OCI-LY1 (cell line): ENCODE results near the gene OSBPL2.
A peak's percentile ranks its signal among the peaks of the same experiment; 100 is the strongest.

Source experiments
- H2AFZ ChIP-seq: fragments of 200-600 bp; sonication (generic), shearing (Covaris generic); 2 replicates; pipeline ENCODE4 v1.6.0; 2014; ENCODE audit warnings: antibody characterized with exemption, mild to moderate bottlenecking, low read length
- H3F3A ChIP-seq: fragments of 200-600 bp; sonication (generic), shearing (Covaris generic); 2 replicates; pipeline ENCODE4 v1.6.0; 2014; ENCODE audit warnings: mild to moderate bottlenecking, antibody characterized with exemption, low read length, moderate library complexity; ENCODE audit not compliant: insufficient read depth
- H3K27ac ChIP-seq: fragments of 200-600 bp; sonication (generic); 2 replicates; pipeline ENCODE4 v1.5.1; 2014; ENCODE audit warnings: low read length, mixed run types, mild to moderate bottlenecking, low read depth; ENCODE audit not compliant: poor library complexity, severe bottlenecking
- H3K27me3 ChIP-seq: fragments of 200-600 bp; sonication (generic); 2 replicates; pipeline ENCODE4 v1.6.0; 2014; ENCODE audit warnings: antibody characterized with exemption, mild to moderate bottlenecking, low read length, moderate library complexity; ENCODE audit not compliant: insufficient read depth
- H3K36me3 ChIP-seq: fragments of 200-600 bp; sonication (generic); 2 replicates; pipeline ENCODE4 v1.6.1; 2014; ENCODE audit warnings: mild to moderate bottlenecking, antibody characterized with exemption, low read length, moderate library complexity, mixed read lengths; ENCODE audit not compliant: insufficient read depth
- H3K4me1 ChIP-seq: fragments of 200-600 bp; sonication (generic); 2 replicates; pipeline ENCODE4 v1.5.1; 2014; ENCODE audit warnings: mild to moderate bottlenecking, low read length, moderate library complexity; ENCODE audit not compliant: insufficient read depth, severe bottlenecking
- H3K4me2 ChIP-seq: fragments of 200-600 bp; sonication (generic), shearing (Covaris generic); 2 replicates; pipeline ENCODE4 v1.6.1; 2014; ENCODE audit warnings: low read length
- H3K4me3 ChIP-seq: fragments of 200-600 bp; sonication (generic); 2 replicates; pipeline ENCODE4 v1.5.1; 2014; ENCODE audit warnings: low read length, low read depth, mild to moderate bottlenecking, mixed read lengths; ENCODE audit not compliant: poor library complexity, severe bottlenecking
- H3K79me2 ChIP-seq: fragments of 200-600 bp; shearing (Covaris generic); 2 replicates; pipeline ENCODE4 v1.6.1; 2016; ENCODE audit warnings: mixed run types, low read length, mixed read lengths; ENCODE audit not compliant: insufficient read depth
- H3K9ac ChIP-seq: fragments of 200-600 bp; sonication (generic), shearing (Covaris generic); 2 replicates; pipeline ENCODE4 v1.6.1; 2014; ENCODE audit warnings: mild to moderate bottlenecking, low read length, mixed read lengths
- H3K9me2 ChIP-seq: fragments of 200-600 bp; sonication (generic), shearing (Covaris generic); 2 replicates; pipeline ENCODE4 v1.6.1; 2014; ENCODE audit warnings: low read depth, mild to moderate bottlenecking, low read length, mixed read lengths
- H3K9me3 ChIP-seq: fragments of 200-600 bp; shearing (Covaris generic); 2 replicates; pipeline ENCODE4 v1.6.1; 2014; ENCODE audit warnings: low read length, mixed read lengths
- H4K20me1 ChIP-seq: fragments of 200-600 bp; sonication (generic), shearing (Covaris generic); 2 replicates; pipeline ENCODE4 v1.6.0; 2016; ENCODE audit warnings: mild to moderate bottlenecking, low read length; ENCODE audit not compliant: insufficient read depth
- EZH2 ChIP-seq: fragments of 200-600 bp; sonication (generic), shearing (Covaris generic); IDR thresholded peaks from 2 replicates; pipeline ENCODE4 v1.8.0; 2017; ENCODE audit warnings: borderline replicate concordance, mixed run types, mild to moderate bottlenecking, antibody characterized with exemption, low read length, moderate library complexity, mixed read lengths
- TF ChIP-seq, protein P1 (sequence below): fragments of 200-600 bp; sonication (generic), shearing (Covaris generic); IDR thresholded peaks from 2 replicates; pipeline ENCODE4 v1.5.1; 2017; ENCODE audit warnings: mild to moderate bottlenecking, antibody characterized with exemption, low read length, moderate library complexity, mixed read lengths

OSBPL2 gene

DNA sequence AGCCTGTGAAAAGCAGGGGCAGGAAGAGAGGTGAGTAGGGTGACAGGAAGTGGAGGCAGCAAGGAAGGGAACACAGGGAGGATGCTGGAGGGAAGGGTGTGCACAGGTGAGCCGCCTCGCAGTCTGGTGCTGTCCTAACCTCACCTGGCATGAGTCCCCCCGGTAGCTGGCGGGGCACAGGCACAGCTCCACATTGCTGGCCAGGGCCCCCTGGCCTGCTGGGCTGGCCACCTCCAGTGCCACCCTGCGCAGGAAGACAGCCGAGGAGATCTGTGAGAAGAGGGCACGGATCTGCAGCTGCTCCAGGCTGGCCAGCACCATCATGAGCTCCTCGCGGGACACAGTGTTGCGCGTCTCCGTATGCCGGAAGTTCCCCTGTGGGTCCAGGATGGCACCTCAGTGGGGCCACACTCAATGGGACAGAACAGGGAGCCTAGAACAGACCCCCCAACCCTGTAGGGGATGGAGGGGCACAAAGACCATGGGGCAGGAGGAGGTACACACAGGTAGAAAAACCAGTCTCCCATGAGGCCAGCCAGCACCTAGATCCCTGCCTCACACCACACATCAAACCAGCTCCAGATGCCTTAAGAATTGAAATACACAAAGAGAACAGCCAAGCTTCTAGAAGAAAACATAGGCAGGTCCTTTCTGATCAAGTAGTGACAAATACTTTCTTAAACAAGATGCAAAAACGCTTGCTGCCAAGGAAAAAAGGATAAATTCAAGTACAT lies 87.0 kb downstream of the OSBPL2 start:
- 0 out of 2 replicates have a peak, but pooled peaks cover 4% of the 10 kb centered on the region for H3K9me3 ChIP-seq
- H3K9me2 ChIP-seq: no peaks in the 10 kb centered on the region
- no peaks in the 10 kb centered on the region for H4K20me1 ChIP-seq
- no peak overlapping the region for H3K4me3 ChIP-seq
- no peak overlapping the region for H3K27ac ChIP-seq
- no peak overlapping the region for H3K4me2 ChIP-seq
- no peak overlapping the region for H3K9ac ChIP-seq
- peaks cover 6% of the 10 kb centered on the region for H3K4me1 ChIP-seq
- no peaks in the 10 kb centered on the region; the same call in 1 of the 2 replicates for H3K36me3 ChIP-seq
- no peaks in the 10 kb centered on the region for H3K79me2 ChIP-seq
- TF ChIP-seq EZH2: no peak
- TF ChIP-seq, protein P1, sequence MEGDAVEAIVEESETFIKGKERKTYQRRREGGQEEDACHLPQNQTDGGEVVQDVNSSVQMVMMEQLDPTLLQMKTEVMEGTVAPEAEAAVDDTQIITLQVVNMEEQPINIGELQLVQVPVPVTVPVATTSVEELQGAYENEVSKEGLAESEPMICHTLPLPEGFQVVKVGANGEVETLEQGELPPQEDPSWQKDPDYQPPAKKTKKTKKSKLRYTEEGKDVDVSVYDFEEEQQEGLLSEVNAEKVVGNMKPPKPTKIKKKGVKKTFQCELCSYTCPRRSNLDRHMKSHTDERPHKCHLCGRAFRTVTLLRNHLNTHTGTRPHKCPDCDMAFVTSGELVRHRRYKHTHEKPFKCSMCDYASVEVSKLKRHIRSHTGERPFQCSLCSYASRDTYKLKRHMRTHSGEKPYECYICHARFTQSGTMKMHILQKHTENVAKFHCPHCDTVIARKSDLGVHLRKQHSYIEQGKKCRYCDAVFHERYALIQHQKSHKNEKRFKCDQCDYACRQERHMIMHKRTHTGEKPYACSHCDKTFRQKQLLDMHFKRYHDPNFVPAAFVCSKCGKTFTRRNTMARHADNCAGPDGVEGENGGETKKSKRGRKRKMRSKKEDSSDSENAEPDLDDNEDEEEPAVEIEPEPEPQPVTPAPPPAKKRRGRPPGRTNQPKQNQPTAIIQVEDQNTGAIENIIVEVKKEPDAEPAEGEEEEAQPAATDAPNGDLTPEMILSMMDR: no peak
- no peak overlapping the region for H2AFZ ChIP-seq
- 0 out of 2 replicates have a peak, but pooled peaks cover 6% of the 10 kb centered on the region for H3K27me3 ChIP-seq
- no peaks in the 10 kb centered on the region for H3F3A ChIP-seq

DNA sequence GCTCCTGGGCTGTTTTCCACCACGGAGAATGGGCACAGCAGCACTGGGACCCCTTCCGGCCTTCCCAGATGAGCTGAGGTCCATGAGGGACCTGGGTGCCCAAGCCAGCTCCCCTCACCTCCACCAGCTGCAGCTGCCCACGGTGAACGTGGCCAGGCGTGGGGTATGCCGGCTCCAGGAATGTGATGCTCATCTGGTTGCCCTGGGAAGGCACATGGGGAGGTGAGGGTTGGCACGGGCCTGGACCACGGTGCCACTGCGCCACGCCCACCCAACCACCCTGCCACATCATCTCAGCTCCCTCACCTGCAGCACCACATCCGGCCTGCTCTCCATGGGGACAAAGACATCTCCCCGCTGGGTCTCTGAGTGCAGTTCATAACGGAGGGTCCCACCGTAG lies 88.2 kb downstream of the OSBPL2 start:
- no peaks in the 10 kb centered on the region for H4K20me1 ChIP-seq
- H3K9me3 ChIP-seq: 0 out of 2 replicates have a peak, but pooled peaks cover 4% of the 10 kb centered on the region
- no peak overlapping the region for H2AFZ ChIP-seq
- no peaks in the 10 kb centered on the region; the same call in 1 of the 2 replicates for H3K36me3 ChIP-seq
- 0 out of 2 replicates have a peak, but pooled peaks cover 6% of the 10 kb centered on the region for H3K27me3 ChIP-seq
- no peaks in the 10 kb centered on the region for H3F3A ChIP-seq
- no peak overlapping the region for H3K4me3 ChIP-seq
- TF ChIP-seq EZH2: no peak
- TF ChIP-seq, protein P1: no peak
- H3K4me1 ChIP-seq: peaks cover 6% of the 10 kb centered on the region
- no peak overlapping the region for H3K9ac ChIP-seq
- H3K4me2 ChIP-seq: no peak overlapping the region
- H3K79me2 ChIP-seq: no peaks in the 10 kb centered on the region
- H3K27ac ChIP-seq: no peak overlapping the region
- H3K9me2 ChIP-seq: no peaks in the 10 kb centered on the region

DNA sequence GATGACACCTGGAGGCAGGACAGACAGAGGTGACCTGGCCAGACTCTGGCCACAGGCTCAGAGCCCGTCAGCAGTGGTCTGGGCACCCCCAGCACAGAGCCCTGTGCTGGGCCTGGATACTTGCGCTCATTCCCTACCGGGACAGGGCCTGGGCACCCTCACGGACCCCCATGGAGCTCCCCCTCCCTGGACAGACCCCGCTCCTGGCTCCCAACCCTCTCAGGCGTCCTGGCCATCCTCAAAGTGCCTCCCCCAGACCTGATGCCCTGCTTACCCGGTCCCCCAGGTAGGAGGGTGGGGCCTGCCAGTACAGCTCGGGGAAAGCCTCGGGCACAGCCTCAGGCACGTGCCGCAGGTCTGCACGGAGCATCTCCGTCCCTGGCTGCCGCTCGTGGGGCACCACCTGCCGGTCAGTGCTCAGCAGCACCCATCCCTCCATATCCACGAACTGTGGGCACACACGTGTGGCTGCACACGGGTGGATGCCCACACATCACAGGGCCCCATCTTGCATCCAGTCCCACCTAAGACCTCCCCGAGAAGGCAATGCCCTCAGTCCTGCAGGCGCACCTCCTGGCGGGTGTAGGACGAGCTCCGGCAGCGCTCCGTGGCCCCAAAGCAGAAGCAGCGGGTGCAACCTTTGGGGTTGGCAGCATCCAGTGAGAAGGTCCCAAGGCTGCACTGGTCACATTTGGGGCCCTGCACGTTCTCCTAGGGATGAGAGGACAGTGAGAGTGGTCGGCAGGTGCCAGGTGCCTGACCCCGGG lies 88.8 kb downstream of the OSBPL2 start:
- no peak overlapping the region for H3K4me3 ChIP-seq
- H3K36me3 ChIP-seq: no peaks in the 10 kb centered on the region; the same call in 1 of the 2 replicates

More for the DNA sequence above, 88.8 kb downstream of the OSBPL2 start:
- Histone ChIP-seq H3K9me2 (no peaks in the 10 kb centered on the region), H2AFZ (no peak overlapping the region), H3F3A (no peaks in the 10 kb centered on the region), H3K9ac (no peak overlapping the region), H3K27me3 (0 out of 2 replicates have a peak, but pooled peaks cover 6% of the 10 kb centered on the region), H3K4me1 (peaks cover 6% of the 10 kb centered on the region), H4K20me1 (no peaks in the 10 kb centered on the region), H3K4me2 (no peak overlapping the region), H3K9me3 (0 out of 2 replicates have a peak, but pooled peaks cover 4% of the 10 kb centered on the region), H3K79me2 (no peaks in the 10 kb centered on the region), H3K27ac (no peak overlapping the region)
- TF ChIP-seq, protein P1: peak; percentile 30; the same call in 1 of the 2 replicates
- no peak for TF ChIP-seq EZH2
